OCI-LY7 (cell line): Measurements from ENCODE around the gene SH3RF3. TPM values are rescaled to one million over a fixed set of nuclear protein-coding genes. Genes with fewer than 3 reads are reported as not detected.

Experiments used
- BruUV-seq: library from RNA; stranded (reverse); fragments of 400-500 nt; replicated peaks from 2 replicates; lab custom pipeline; 2021; lab: Mats Ljungman, UMichigan
- CTCF ChIA-PET: fragments of 300-600 bp; sonication (Branson Sonifier 250); formaldehyde crosslinking; loops from one replicate; lab custom pipeline; 2022; ENCODE audit warnings: antibody characterized with exemption; ENCODE audit not compliant: unreplicated experiment; lab: Charles Lee
- POLR2A ChIA-PET: fragments of 300-600 bp; sonication (Branson Sonifier 250); formaldehyde crosslinking; loops from one replicate; lab custom pipeline; 2022; ENCODE audit warnings: antibody characterized with exemption; lab: Charles Lee
- DNase-seq: peaks from one replicate; pipeline ENCODE4 v3.0.0-alpha.2; 2015; ENCODE audit warnings: low spot score
- H2AFZ ChIP-seq: fragments of 200-600 bp; sonication (generic), shearing (Covaris generic); 2 replicates; pipeline ENCODE4 v1.6.1; 2014; ENCODE audit warnings: mild to moderate bottlenecking, antibody characterized with exemption, low read length, moderate library complexity
- H3K27ac ChIP-seq: fragments of 200-600 bp; sonication (generic); 2 replicates; pipeline ENCODE4 v1.5.1; 2014; ENCODE audit warnings: mixed run types, low read depth, mild to moderate bottlenecking, moderate library complexity, low read length, inconsistent platforms; ENCODE audit not compliant: poor library complexity, severe bottlenecking
- H3K36me3 ChIP-seq: fragments of 200-600 bp; sonication (generic); 2 replicates; pipeline ENCODE4 v1.6.1; 2014; ENCODE audit warnings: mild to moderate bottlenecking, antibody characterized with exemption, low read length, moderate library complexity, mixed read lengths; ENCODE audit not compliant: insufficient read depth
- H3K4me1 ChIP-seq: fragments of 200-600 bp; sonication (generic); 2 replicates; pipeline ENCODE4 v1.5.1; 2014; ENCODE audit warnings: mild to moderate bottlenecking, low read length; ENCODE audit not compliant: insufficient read depth, poor library complexity, severe bottlenecking
- H3K4me2 ChIP-seq: fragments of 200-600 bp; sonication (generic); 2 replicates; pipeline ENCODE4 v1.6.1; 2014; ENCODE audit warnings: mild to moderate bottlenecking, low read length
- H3K4me3 ChIP-seq: fragments of 200-600 bp; sonication (generic); 2 replicates; pipeline ENCODE4 v1.5.1; 2014; ENCODE audit warnings: mild to moderate bottlenecking, low read depth, low read length; ENCODE audit not compliant: poor library complexity, severe bottlenecking
- H3K79me2 ChIP-seq: fragments of 200-600 bp; sonication (generic); 2 replicates; pipeline ENCODE4 v1.6.1; 2016; ENCODE audit warnings: low read depth, mild to moderate bottlenecking, low read length, moderate library complexity, mixed read lengths; ENCODE audit not compliant: insufficient read depth
- H3K9me2 ChIP-seq: fragments of 200-600 bp; sonication (generic); 2 replicates; pipeline ENCODE4 v1.6.1; 2016; ENCODE audit warnings: mild to moderate bottlenecking, low read length, mixed read lengths; ENCODE audit not compliant: insufficient read depth
- H3K9me3 ChIP-seq: fragments of 200-600 bp; sonication (generic); 2 replicates; pipeline ENCODE4 v1.6.1; 2014; ENCODE audit warnings: mild to moderate bottlenecking, mixed run types, low read length, mixed read lengths
- H4K20me1 ChIP-seq: fragments of 200-600 bp; sonication (generic); 2 replicates; pipeline ENCODE4 v1.6.1; 2014; ENCODE audit warnings: mild to moderate bottlenecking, antibody characterized with exemption, low read length, moderate library complexity, mixed read lengths; ENCODE audit not compliant: insufficient read depth
- EZH2phosphoT487 ChIP-seq: fragments of 200-600 bp; sonication (generic); IDR thresholded peaks from 2 replicates; pipeline ENCODE4 v1.6.1; 2018; ENCODE audit warnings: low read depth, borderline replicate concordance, mild to moderate bottlenecking, mixed run types, antibody characterized with exemption, low read length, moderate library complexity, mixed read lengths
- intact Hi-C: fragments of 100-400 bp; cut with micrococcal nuclease; formaldehyde crosslinking; loops from one replicate; pipeline ENCODE4 v1.10.0; 2022; ENCODE audit not compliant: unreplicated experiment
- total RNA-seq, 2 experiments: library from RNA; depleted of rRNA in 1 of 2; stranded (reverse); fragments of >200 nt in 1 of 2; shearing (Covaris generic) in 1 of 2; gene quantifications; 2 replicates each; pipeline ENCODE4 v1.2.3, GENCODE V29; 2014 to 2022
- TF ChIP-seq, protein P1 (sequence below): fragments of 200-600 bp; sonication (generic); conservative IDR thresholded peaks from 2 replicates; pipeline ENCODE4 v1.5.1; 2014; ENCODE audit warnings: mild to moderate bottlenecking, antibody characterized with exemption, low read length, moderate library complexity, mixed read lengths

Gene SH3RF3
- total RNA-seq, 2 experiments from 2014 or later, result not detected

GRCh38 chr2:109295781-109296117, 166.7 kb downstream of the SH3RF3 start:
- Histone ChIP-seq H3K4me3 (no peak overlapping the region), H3K4me1 (no peaks in the 10 kb centered on the region), H3K9me3 (no peaks in the 10 kb centered on the region), H4K20me1 (no peaks in the 10 kb centered on the region), H3K4me2 (no peak overlapping the region), H3K79me2 (no peaks in the 10 kb centered on the region), H2AFZ (no peak overlapping the region), H3K9me2 (no peaks in the 10 kb centered on the region), H3K27ac (no peak overlapping the region), H3K36me3 (no peaks in the 10 kb centered on the region)
- DNase-seq, result no peak
- intact Hi-C loops, result no loop called here
- TF ChIP-seq, protein P1, sequence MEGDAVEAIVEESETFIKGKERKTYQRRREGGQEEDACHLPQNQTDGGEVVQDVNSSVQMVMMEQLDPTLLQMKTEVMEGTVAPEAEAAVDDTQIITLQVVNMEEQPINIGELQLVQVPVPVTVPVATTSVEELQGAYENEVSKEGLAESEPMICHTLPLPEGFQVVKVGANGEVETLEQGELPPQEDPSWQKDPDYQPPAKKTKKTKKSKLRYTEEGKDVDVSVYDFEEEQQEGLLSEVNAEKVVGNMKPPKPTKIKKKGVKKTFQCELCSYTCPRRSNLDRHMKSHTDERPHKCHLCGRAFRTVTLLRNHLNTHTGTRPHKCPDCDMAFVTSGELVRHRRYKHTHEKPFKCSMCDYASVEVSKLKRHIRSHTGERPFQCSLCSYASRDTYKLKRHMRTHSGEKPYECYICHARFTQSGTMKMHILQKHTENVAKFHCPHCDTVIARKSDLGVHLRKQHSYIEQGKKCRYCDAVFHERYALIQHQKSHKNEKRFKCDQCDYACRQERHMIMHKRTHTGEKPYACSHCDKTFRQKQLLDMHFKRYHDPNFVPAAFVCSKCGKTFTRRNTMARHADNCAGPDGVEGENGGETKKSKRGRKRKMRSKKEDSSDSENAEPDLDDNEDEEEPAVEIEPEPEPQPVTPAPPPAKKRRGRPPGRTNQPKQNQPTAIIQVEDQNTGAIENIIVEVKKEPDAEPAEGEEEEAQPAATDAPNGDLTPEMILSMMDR, result no peak
- TF ChIP-seq EZH2phosphoT487, result no peak
- BruUV-seq, result no TSS peak
- ChIA-PET CTCF (no interaction called here), POLR2A (no interaction called here)

GRCh38 chr2:109297566-109298490, 168.8 kb downstream of the SH3RF3 start:
- Histone ChIP-seq H3K4me3 (no peak overlapping the region), H3K79me2 (no peaks in the 10 kb centered on the region), H3K4me1 (no peaks in the 10 kb centered on the region), H3K9me2 (no peaks in the 10 kb centered on the region), H4K20me1 (no peaks in the 10 kb centered on the region), H3K4me2 (no peak overlapping the region), H3K36me3 (no peaks in the 10 kb centered on the region), H3K27ac (no peak overlapping the region), H2AFZ (no peak overlapping the region), H3K9me3 (no peaks in the 10 kb centered on the region)
- ChIA-PET CTCF (no interaction called here), POLR2A (no interaction called here)
- BruUV-seq, result no TSS peak
- TF ChIP-seq EZH2phosphoT487, result no peak
- TF ChIP-seq, protein P1, result no peak
- DNase-seq, result no peak
- intact Hi-C loops, result no loop called here

GRCh38 chr2:109298851-109299250, 169.8 kb downstream of the SH3RF3 start:
- no peak overlapping the region for H3K4me2 ChIP-seq
- BruUV-seq, result no TSS peak
- POLR2A ChIA-PET, result no interaction called here
- CTCF ChIA-PET, result no interaction called here
- H3K27ac ChIP-seq, result no peak overlapping the region
- no peaks in the 10 kb centered on the region for H4K20me1 ChIP-seq
- DNase-seq, result no peak
- no peaks in the 10 kb centered on the region for H3K79me2 ChIP-seq
- H3K4me1 ChIP-seq, result no peaks in the 10 kb centered on the region
- no peak overlapping the region for H2AFZ ChIP-seq
- intact Hi-C loops, result no loop called here
- no peak overlapping the region for H3K4me3 ChIP-seq
- TF ChIP-seq EZH2phosphoT487, result no peak
- TF ChIP-seq, protein P1, result no peak
- H3K36me3 ChIP-seq, result no peaks in the 10 kb centered on the region
- no peaks in the 10 kb centered on the region for H3K9me2 ChIP-seq
- no peaks in the 10 kb centered on the region for H3K9me3 ChIP-seq
